ENCODE measurements around the gene POFUT2. TPM values are rescaled to one million over a fixed set of nuclear protein-coding genes. Genes with fewer than 3 reads are reported as not detected.

POFUT2 gene
- total and polyA plus RNA-seq, 12 donors: 12.7 to 20.6 (median 16.9) TPM

- peaks cover 19 to 65% (median 51%) of the 10 kb centered on the region in 9 donors for H3K4me1 ChIP-seq
- WGBS, 2 donors: 86 to 89% methylated on average over 18 of the region's 18 CpGs
Observed at GRCh38 chr21:45306453-45306831, 18.7 kb upstream of the POFUT2 start.

GRCh38 chr21:45305836-45306235 lies 18.1 kb upstream of the POFUT2 start:
- no peak for TF ChIP-seq CTCF (IDR thresholded peaks at IDR 0.05)
- Histone ChIP-seq H3K27me3 (no peaks in the 10 kb centered on the region), H3K9me3 (no peaks in the 10 kb centered on the region), H3K4me3 (no peak overlapping the region), H3K27ac (peak overlapping the region in 8 of 10 donors; percentile 62 to 89 (median 86)), H3K36me3 (no peaks in the 10 kb centered on the region), H3K4me1 (peaks cover 25 to 71% (median 57%) of the 10 kb centered on the region in 9 donors)
- 87 to 89% methylated on average over 9 of the region's 9 CpGs for WGBS, 2 donors
- intact Hi-C loops (cut with DNase I): loop anchor here in 3 of 10 donors (5.0 to 10.0 kb wide), 3 partner anchors 49 to 131 kb away; no protein-coding TSS in a partner anchor
- ATAC-seq: no peak
- no peak for DNase-seq

More at GRCh38 chr21:45306453-45306831, 18.7 kb upstream of the POFUT2 start:
- no peak overlapping the region for H3K4me3 ChIP-seq
- DNase-seq (peak in 1 of 2 donors; percentile 17), ATAC-seq (no peak)
- H3K9me3 ChIP-seq: no peaks in the 10 kb centered on the region
- H3K27ac ChIP-seq: peak overlapping the region; percentile 60 to 89 (median 84)
- no peaks in the 10 kb centered on the region for H3K36me3 ChIP-seq
- no peaks in the 10 kb centered on the region for H3K27me3 ChIP-seq
- TF ChIP-seq CTCF (IDR thresholded peaks at IDR 0.05): no peak
- intact Hi-C loops (cut with DNase I): loop anchor here in 3 of 10 donors (5.0 to 10.0 kb wide), 3 partner anchors 48 to 131 kb away; no protein-coding TSS in a partner anchor

- Histone ChIP-seq H3K27ac (peak overlapping the region in 4 of 10 donors; percentile 25 to 97 (median 87)), H3K4me1 (peaks cover 34 to 74% (median 63%) of the 10 kb centered on the region in 9 donors), H3K4me3 (no peak overlapping the region), H3K36me3 (no peaks in the 10 kb centered on the region), H3K27me3 (no peaks in the 10 kb centered on the region), H3K9me3 (no peaks in the 10 kb centered on the region)
- ATAC-seq: no peak
- WGBS, 2 donors: 90 to 95% methylated on average over 7 of the region's 7 CpGs
- no peak for TF ChIP-seq CTCF (IDR thresholded peaks at IDR 0.05)
- DNase-seq: peak in 1 of 2 donors; percentile 9
- intact Hi-C loops (cut with DNase I): loop anchor here in 5 of 10 donors (5.0 to 10.0 kb wide), 4 partner anchors 50 to 132 kb away; no protein-coding TSS in a partner anchor
Observed at GRCh38 chr21:45304945-45305344, 17.2 kb upstream of the POFUT2 start.

GRCh38 chr21:45304476-45304830 lies 16.8 kb upstream of the POFUT2 start:
- no peaks in the 10 kb centered on the region for H3K9me3 ChIP-seq
- H3K27me3 ChIP-seq: no peaks in the 10 kb centered on the region
- no peak overlapping the region for H3K4me3 ChIP-seq
- H3K27ac ChIP-seq: peak overlapping the region in 5 of 10 donors; percentile 7 to 97 (median 88)
- DNase-seq (peak in 1 of 2 donors; percentile 8), ATAC-seq (no peak)
- intact Hi-C loops (cut with DNase I): loop anchor here in 3 of 10 donors (5.0 to 10.0 kb wide), 3 partner anchors 50 to 58 kb away; no protein-coding TSS in a partner anchor
- H3K4me1 ChIP-seq: peaks cover 35 to 74% (median 63%) of the 10 kb centered on the region in 9 donors
- no peak for TF ChIP-seq CTCF (IDR thresholded peaks at IDR 0.05)
- 93 to 97% methylated on average over 6 of the region's 6 CpGs for WGBS, 2 donors
- H3K36me3 ChIP-seq: no peaks in the 10 kb centered on the region
